ENCODE results near the gene SNAPC2. TPM values are rescaled to one million over a fixed set of nuclear protein-coding genes. Genes with fewer than 3 reads are reported as not detected.
A peak's percentile ranks its signal among the peaks of the same experiment; 100 is the strongest.

SNAPC2 gene
- total and polyA plus RNA-seq, 8 donors: 4.9 to 12.0 (median 8.0) TPM

GRCh38 chr19:7941895-7942596 is 21.9 kb downstream of the SNAPC2 start:
- DNase-seq (peak in 2 of 6 donors; percentile 13 to 33), FAIRE-seq (no peak), ATAC-seq (no peak)
- Histone ChIP-seq H3K4me3 (peak overlapping the region in 2 of 4 donors; percentile 91 to 99), H3K4me1 (peaks cover 3 to 14% (median 5%) of the 10 kb centered on the region in 3 donors), H3K36me3 (peaks cover 2 to 13% (median 4%) of the 10 kb centered on the region in 3 donors), H3K27ac (no peak overlapping the region), H3K27me3 (no peaks in the 10 kb centered on the region), H3K9me3 (no peaks in the 10 kb centered on the region)
- intact Hi-C loops (cut with DNase I): no loop called here
- 86 to 88% methylated on average over 19 of the region's 19 CpGs for WGBS, 2 donors
- TF ChIP-seq CTCF (IDR thresholded peaks at IDR 0.05): no peak

GRCh38 chr19:7942981-7943443 is 22.9 kb downstream of the SNAPC2 start:
- 0 to 2% methylated on average over 33 of the region's 33 CpGs for WGBS, 2 donors
- Histone ChIP-seq H3K4me1 (peaks cover 3 to 14% (median 5%) of the 10 kb centered on the region in 3 donors), H3K36me3 (peaks cover 0 to 3% (median under 1%) of the 10 kb centered on the region in 3 donors), H3K27me3 (no peaks in the 10 kb centered on the region), H3K27ac (peak overlapping the region; percentile 96 to 99 (median 98)), H3K9me3 (no peaks in the 10 kb centered on the region), H3K4me3 (peak overlapping the region; percentile 60 to 99 (median 86))
- peak in 3 of 4 donors; percentile 13 to 20 (median 19) for ATAC-seq
- TF ChIP-seq CTCF (IDR thresholded peaks at IDR 0.05): no peak
- no peak for DNase-seq
- intact Hi-C loops (cut with DNase I): no loop called here
- no peak for FAIRE-seq

DNA sequence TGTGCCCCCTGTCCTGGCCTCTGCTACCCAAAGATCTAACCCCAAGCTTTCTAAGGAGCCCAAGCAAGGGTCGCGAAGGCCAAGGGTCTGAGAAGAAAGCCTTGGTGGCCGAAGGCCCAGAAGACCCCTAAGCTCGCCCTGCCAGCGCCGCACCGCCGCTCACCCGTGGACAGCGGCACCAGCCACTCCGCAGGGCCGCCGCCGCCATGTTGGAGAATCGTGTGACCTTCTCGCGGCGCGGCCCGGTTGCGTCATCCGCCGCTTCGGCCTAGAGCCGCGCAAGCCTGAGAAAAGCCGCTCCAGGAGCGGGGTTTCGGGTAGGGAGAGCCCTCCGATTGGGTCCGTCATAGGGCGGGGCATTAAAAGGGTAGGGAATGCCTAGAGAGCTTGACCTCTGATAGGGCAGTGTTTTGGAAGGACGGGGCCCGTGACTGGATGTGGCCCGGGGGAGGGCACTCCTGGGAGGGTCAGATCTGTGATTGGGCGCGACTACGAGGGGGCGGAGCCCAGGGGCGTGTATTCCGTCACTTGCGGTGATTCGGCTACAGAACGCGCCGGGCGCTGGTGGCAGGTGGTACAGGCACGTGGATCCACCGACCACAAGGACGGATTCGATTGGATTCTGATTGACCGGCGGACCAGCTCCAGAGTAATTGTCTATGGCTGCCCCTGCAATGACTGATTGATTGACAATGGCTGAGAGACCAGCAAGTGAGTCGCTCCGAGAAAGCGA is 23.5 kb downstream of the SNAPC2 start, which contains the start of gene TIMM44:
TSS of gene TIMM44 (minus strand) at position 223 of the 733 bp plus-strand sequence. CDS start at position 208, 15 bp downstream.
- H3K9me3 ChIP-seq: no peaks in the 10 kb centered on the region
- intact Hi-C loops (cut with DNase I): no loop called here
- no peak for TF ChIP-seq CTCF (IDR thresholded peaks at IDR 0.05)
- ATAC-seq (peak; percentile 96 to 99 (median 97)), DNase-seq (peak; percentile 98 to 100 (median 100)), FAIRE-seq (peak; percentile 99)
- H3K27me3 ChIP-seq: no peaks in the 10 kb centered on the region
- H3K27ac ChIP-seq: peak within 1 kb of the TSS; percentile 96 to 99 (median 98)
- H3K4me1 ChIP-seq: peaks cover 3 to 14% (median 5%) of the 10 kb centered on the region in 3 donors
- 1% methylated on average over 56 of the region's 56 CpGs for WGBS, 2 donors
- H3K4me3 ChIP-seq: peak within 1 kb of the TSS; percentile 60 to 99 (median 86)
- no peaks in the 10 kb centered on the region for H3K36me3 ChIP-seq

DNA sequence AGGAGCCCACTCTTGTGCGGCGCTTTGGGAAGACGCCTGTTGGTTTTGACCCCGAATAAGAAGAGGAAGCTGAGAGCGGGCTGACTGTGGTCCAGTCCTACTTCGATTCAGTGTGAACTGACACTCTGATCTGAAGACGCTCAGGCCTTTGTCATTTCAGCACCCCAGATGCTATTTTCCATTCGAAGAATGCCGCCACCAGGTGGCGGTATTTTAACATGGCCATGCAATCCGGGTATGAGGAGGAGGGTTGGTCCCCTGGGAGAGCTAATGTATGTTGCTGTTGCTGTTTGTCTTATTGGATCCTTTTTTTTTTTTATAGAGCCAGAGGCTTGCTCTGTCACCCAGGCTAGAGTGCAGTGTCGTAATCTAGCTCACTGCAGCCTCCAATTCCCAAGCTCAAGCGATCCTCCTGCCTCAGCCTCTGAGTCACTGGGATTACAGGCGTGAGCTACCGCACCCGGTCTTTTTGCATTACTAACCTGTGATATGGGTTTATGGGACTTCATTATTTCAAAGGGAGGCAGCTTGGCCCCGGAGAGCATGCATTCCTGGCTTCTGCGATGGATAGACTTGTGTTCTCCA is 24.1 kb downstream of the SNAPC2 start:
- peak; percentile 5 for FAIRE-seq
- Histone ChIP-seq H3K9me3 (no peaks in the 10 kb centered on the region), H3K36me3 (no peaks in the 10 kb centered on the region), H3K4me3 (peak overlapping the region; percentile 16 to 99 (median 74)), H3K27me3 (no peaks in the 10 kb centered on the region), H3K4me1 (peaks cover 3 to 14% (median 5%) of the 10 kb centered on the region in 3 donors), H3K27ac (peak overlapping the region; percentile 96 to 99 (median 98))
- TF ChIP-seq CTCF (IDR thresholded peaks at IDR 0.05): peak; percentile 63 to 85 (median 77)
- WGBS, 2 donors: 25 to 26% methylated on average over 18 of the region's 18 CpGs
- peak; percentile 72 to 91 (median 84) for DNase-seq
- intact Hi-C loops (cut with DNase I): no loop called here
- ATAC-seq: peak; percentile 56 to 79 (median 70)
